HAP-1 (cell line): ENCODE results near the gene CADPS2.
"Not testable (repeated sequence)": the region's sequence is repeated elsewhere in the genome, so short reads cannot be mapped to it uniquely, and the experiment has no call there.

Experiments
- DNase-seq, 2 experiments: peaks; one replicate each; pipeline ENCODE4 v3.0.0-alpha.2; 2016 to 2020; ENCODE audit warnings: low spot score in 2 of 2
- H3K27me3 ChIP-seq: fragments of 250-450 bp; sonication (Bioruptor Pico); 2 replicates; pipeline ENCODE4 v1.5.1; 2020; ENCODE audit warnings: low read depth, mild to moderate bottlenecking, moderate library complexity
- H3K36me3 ChIP-seq: fragments of 250-450 bp; sonication (Bioruptor Pico); replicated peaks from 2 replicates; pipeline ENCODE4 v1.5.1; 2020; ENCODE audit warnings: mild to moderate bottlenecking
- H3K4me1 ChIP-seq: fragments of 250-450 bp; sonication (Bioruptor Pico); 2 replicates; pipeline ENCODE4 v1.5.1; 2020; ENCODE audit warnings: mild to moderate bottlenecking
- H3K4me3 ChIP-seq: fragments of 250-450 bp; sonication (Bioruptor Pico); 2 replicates; pipeline ENCODE4 v1.5.1; 2020; ENCODE audit warnings: mild to moderate bottlenecking, moderate library complexity
- H3K9me3 ChIP-seq: fragments of 250-450 bp; sonication (Bioruptor Pico); 2 replicates; pipeline ENCODE4 v1.5.1; 2020; ENCODE audit warnings: mild to moderate bottlenecking, moderate library complexity
- in situ Hi-C: fragments of 300-500 bp; cut with MboI; formaldehyde crosslinking; loops from 3 replicates; pipeline ENCODE4 v1.14.3; 2020; ENCODE audit warnings: low sequenced_read_pairs, inconsistent platforms, mixed read lengths

CADPS2 gene

DNA sequence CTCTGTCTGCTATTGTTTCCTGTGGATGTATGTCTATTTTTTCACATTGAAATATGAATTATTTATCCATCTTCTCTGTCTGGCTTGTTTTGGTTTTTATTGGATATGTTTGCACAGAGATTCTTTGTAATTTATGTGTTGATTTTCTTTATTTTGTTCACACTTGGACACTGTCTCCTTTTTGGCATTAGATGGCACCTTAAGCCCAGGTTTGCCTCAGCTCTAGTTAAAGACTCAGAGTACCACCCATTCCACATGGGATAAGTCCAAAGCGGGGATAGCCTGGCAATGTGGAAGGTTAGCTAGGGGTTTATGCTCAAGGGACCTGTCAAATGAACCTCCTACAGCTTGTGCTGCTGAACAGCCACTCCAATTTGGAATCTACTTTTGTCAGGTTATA is 595.8 kb downstream of the CADPS2 start:
- no peak for DNase-seq
- Histone ChIP-seq H3K4me1 (no peaks in the 10 kb centered on the region), H3K9me3 (no peaks in the 10 kb centered on the region), H3K27me3 (no peaks in the 10 kb centered on the region), H3K4me3 (no peak overlapping the region), H3K36me3 (no peaks in the 10 kb centered on the region)
- in situ Hi-C loops, result no loop called here

DNA sequence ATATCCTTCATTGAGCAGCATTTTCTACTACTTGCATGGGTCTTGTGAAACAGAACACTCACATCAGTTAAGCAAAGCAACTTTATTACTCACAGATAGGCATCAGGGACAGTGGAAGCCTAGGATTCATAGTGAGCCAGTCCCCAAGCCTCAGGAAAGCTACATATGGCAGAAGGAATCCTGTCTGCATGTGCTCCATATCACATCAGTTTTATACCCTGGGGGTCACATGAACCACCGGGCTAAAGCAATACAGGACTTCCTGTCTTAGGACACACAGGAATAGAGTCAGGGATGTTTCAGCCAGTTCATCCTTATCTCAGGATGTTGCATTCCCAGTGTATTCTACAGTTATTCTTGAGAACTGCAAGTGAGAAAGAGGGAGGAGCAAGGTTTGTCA is 596.8 kb downstream of the CADPS2 start:
- in situ Hi-C loops, result no loop called here
- Histone ChIP-seq H3K36me3 (no peaks in the 10 kb centered on the region), H3K4me1 (no peaks in the 10 kb centered on the region), H3K9me3 (no peaks in the 10 kb centered on the region), H3K27me3 (no peaks in the 10 kb centered on the region), H3K4me3 (no peak overlapping the region)
- no peak for DNase-seq

GRCh38 chr7:122284608-122285007 is 601.7 kb downstream of the CADPS2 start:
- H3K9me3 ChIP-seq, in situ Hi-C loops, H3K4me1 ChIP-seq, H3K36me3 ChIP-seq, DNase-seq, H3K27me3 ChIP-seq, H3K4me3 ChIP-seq: not testable (repeated sequence)

DNA sequence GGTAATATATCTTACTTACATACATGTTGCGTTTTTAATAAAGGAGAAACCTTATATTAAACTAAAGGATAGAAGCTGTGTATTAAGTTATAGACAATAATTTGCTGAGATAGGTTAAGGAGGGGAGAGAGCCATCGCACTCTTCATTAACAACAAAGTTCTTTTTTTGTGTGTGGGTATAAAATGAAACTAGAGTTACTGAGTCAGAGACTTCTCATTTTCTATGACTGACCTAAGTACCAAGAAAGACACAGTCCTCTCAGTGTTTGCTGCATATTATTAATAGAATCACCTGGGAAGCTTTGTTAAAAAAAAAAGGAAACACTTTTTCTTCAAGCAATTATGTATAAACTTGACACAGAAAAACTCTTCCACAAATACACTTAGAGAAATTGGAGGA is 613.1 kb downstream of the CADPS2 start:
- Histone ChIP-seq H3K4me3 (no peak overlapping the region), H3K36me3 (no peaks in the 10 kb centered on the region), H3K27me3 (no peaks in the 10 kb centered on the region), H3K9me3 (no peaks in the 10 kb centered on the region; the same call in 1 of the 2 replicates), H3K4me1 (no peaks in the 10 kb centered on the region)
- in situ Hi-C loops, result no loop called here
- no peak for DNase-seq

DNA sequence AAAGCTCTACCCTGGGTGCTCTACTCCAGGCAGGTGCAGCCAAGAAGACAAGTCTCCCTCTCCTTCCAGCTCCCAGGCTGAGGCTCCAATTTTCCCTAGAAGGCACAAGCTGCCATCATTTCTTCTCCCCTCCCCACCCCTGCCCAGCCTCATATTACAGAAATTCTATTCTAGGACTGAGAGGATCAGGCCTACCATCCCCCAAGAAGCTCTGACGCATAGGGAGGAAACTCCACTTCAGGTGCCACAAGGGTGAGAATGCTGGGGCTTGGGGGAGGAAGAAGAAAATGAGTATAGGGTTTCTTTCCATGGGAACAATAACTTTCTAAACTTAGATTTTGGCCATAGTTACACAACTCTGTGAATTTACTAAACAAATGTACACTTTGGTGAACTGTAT is 617.0 kb downstream of the CADPS2 start:
- Histone ChIP-seq H3K4me1 (no peaks in the 10 kb centered on the region), H3K4me3 (no peak overlapping the region), H3K27me3 (no peaks in the 10 kb centered on the region), H3K36me3 (no peaks in the 10 kb centered on the region), H3K9me3 (no peaks in the 10 kb centered on the region)
- in situ Hi-C loops, result no loop called here
- no peak for DNase-seq
